ENCODE measurements around the gene MYLK4. TPM values are rescaled to one million over a fixed set of nuclear protein-coding genes. Genes with fewer than 3 reads are reported as not detected.

MYLK4 gene
- total RNA-seq, 1 experiment from 2014 or later: 0.85 TPM

DNA sequence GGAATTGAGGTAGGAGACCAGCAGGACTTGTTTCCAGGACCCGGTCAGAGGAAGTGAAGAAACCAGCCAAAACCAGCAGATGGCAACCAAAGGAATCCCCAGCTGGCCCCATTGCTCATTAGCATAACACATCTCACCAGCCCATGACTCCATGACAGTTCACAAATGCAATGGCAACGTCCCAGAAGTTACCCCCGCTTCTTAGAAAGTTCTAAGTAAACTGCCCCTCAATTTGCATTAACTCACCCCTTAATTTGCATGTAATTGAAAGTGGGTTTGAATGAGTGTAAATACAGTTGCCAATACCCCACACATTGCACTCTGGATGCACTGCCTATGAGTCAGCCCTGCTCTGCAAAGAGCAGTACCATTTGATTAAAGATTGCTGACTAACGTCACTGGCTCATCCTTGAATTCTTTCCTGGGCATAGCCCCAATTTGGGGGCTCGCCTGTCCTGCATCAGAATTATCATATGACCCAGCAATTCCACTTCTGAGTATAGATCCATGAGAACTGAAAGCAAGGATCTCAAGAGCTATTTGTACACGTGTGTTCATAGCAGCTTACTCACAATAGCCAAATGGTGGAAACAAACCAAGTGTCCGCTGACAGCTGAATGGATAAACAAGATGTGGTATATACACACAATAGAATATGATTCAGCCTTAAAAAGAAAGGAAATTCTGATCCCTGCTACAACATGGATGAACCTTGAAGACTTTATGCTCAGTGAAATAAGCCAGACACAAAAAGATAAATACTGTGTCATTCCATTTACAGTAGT, 36.4 kb downstream of the MYLK4 start:
- TF ChIP-seq, protein P1, sequence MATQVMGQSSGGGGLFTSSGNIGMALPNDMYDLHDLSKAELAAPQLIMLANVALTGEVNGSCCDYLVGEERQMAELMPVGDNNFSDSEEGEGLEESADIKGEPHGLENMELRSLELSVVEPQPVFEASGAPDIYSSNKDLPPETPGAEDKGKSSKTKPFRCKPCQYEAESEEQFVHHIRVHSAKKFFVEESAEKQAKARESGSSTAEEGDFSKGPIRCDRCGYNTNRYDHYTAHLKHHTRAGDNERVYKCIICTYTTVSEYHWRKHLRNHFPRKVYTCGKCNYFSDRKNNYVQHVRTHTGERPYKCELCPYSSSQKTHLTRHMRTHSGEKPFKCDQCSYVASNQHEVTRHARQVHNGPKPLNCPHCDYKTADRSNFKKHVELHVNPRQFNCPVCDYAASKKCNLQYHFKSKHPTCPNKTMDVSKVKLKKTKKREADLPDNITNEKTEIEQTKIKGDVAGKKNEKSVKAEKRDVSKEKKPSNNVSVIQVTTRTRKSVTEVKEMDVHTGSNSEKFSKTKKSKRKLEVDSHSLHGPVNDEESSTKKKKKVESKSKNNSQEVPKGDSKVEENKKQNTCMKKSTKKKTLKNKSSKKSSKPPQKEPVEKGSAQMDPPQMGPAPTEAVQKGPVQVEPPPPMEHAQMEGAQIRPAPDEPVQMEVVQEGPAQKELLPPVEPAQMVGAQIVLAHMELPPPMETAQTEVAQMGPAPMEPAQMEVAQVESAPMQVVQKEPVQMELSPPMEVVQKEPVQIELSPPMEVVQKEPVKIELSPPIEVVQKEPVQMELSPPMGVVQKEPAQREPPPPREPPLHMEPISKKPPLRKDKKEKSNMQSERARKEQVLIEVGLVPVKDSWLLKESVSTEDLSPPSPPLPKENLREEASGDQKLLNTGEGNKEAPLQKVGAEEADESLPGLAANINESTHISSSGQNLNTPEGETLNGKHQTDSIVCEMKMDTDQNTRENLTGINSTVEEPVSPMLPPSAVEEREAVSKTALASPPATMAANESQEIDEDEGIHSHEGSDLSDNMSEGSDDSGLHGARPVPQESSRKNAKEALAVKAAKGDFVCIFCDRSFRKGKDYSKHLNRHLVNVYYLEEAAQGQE (IDR thresholded peaks at IDR 0.05; ENCODE audit: insufficient read depth in 1 of 2, low read depth in 2 of 2, low read length in 1 of 2): no peak
- TF ChIP-seq, protein P2, sequence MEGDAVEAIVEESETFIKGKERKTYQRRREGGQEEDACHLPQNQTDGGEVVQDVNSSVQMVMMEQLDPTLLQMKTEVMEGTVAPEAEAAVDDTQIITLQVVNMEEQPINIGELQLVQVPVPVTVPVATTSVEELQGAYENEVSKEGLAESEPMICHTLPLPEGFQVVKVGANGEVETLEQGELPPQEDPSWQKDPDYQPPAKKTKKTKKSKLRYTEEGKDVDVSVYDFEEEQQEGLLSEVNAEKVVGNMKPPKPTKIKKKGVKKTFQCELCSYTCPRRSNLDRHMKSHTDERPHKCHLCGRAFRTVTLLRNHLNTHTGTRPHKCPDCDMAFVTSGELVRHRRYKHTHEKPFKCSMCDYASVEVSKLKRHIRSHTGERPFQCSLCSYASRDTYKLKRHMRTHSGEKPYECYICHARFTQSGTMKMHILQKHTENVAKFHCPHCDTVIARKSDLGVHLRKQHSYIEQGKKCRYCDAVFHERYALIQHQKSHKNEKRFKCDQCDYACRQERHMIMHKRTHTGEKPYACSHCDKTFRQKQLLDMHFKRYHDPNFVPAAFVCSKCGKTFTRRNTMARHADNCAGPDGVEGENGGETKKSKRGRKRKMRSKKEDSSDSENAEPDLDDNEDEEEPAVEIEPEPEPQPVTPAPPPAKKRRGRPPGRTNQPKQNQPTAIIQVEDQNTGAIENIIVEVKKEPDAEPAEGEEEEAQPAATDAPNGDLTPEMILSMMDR (IDR thresholded peaks at IDR 0.05): no peak
- no peak for TF ChIP-seq POLR2AphosphoS5 (IDR thresholded peaks at IDR 0.05; ENCODE audit: low read depth, low read length)
- no peak for TF ChIP-seq SIN3A (IDR thresholded peaks at IDR 0.05; ENCODE audit: borderline replicate concordance, insufficient read depth, low read depth, low read length)
- TF ChIP-seq TCF7L2 (IDR thresholded peaks at IDR 0.05; ENCODE audit: low read depth, low read length): no peak
- no peaks in the 10 kb centered on the region for H3K4me1 ChIP-seq (ENCODE audit: control insufficient read depth, insufficient read depth, low read length)
- no TSS peak for BruUV-seq (replicated peaks)
- no peak overlapping the region for H3K27ac ChIP-seq (ENCODE audit: low read length)
- in situ Hi-C loops (cut with HindIII; ENCODE audit: low pct_unique_long_range_greater_than_20kb, low sequenced_read_pairs) (no loop called here), intact Hi-C loops (cut with micrococcal nuclease; ENCODE audit: unreplicated experiment) (no loop called here)
- H3K4me3 ChIP-seq (ENCODE audit: low read depth in 2 of 2, low read length in 2 of 2): no peak overlapping the region
- no peaks in the 10 kb centered on the region for H3K9me3 ChIP-seq (ENCODE audit: control insufficient read depth, insufficient read depth, low read depth, low read length)
- ChIA-PET POLR2A (no interaction called here), CTCF (no interaction called here)
- DNase-seq (ENCODE audit: low read depth, low spot score) (no peak), ATAC-seq (no peak)
- H3K36me3 ChIP-seq (ENCODE audit: control insufficient read depth, insufficient read depth, low read length): no peaks in the 10 kb centered on the region
- H3K27me3 ChIP-seq (ENCODE audit: control insufficient read depth, insufficient read depth, low read length): peaks cover 4% of the 10 kb centered on the region; the same call in 1 of the 2 replicates

DNA sequence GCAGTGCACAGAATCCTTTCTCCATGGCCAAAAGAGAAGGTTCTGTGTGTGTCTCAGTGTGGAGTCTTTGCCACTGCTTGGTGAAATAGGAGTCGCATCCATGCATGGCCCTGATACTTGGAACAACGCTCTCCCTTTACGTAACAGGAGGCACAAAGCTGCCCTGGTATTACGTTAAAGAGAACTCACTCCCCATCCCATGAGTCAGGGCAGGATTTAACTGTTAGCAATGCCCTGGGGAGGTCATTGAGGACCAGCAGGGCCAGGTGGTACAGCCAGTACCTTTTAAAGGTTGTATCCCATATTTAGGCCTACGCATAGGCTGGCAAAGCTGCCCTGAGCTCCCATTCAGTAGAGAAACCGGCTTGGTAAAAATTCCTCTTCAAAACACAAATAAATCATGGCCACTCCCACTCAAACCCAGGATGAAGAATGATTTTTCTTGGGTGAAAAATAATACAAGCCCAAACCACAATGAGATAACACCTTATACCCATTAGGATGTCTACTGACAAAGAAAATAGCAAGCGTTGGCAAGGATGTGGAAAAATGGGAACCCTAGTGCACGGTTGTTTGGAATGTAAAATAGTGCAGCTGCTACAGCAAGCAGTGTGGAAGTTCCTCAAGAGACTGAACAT, 37.1 kb downstream of the MYLK4 start:
- no TSS peak for BruUV-seq (replicated peaks)
- CTCF ChIA-PET: no interaction called here
- Histone ChIP-seq H3K4me1 (ENCODE audit: control insufficient read depth, insufficient read depth, low read length) (no peaks in the 10 kb centered on the region), H3K27ac (ENCODE audit: low read length) (no peak overlapping the region), H3K9me3 (ENCODE audit: control insufficient read depth, insufficient read depth, low read depth, low read length) (no peaks in the 10 kb centered on the region), H3K36me3 (ENCODE audit: control insufficient read depth, insufficient read depth, low read length) (no peaks in the 10 kb centered on the region), H3K27me3 (ENCODE audit: control insufficient read depth, insufficient read depth, low read length) (peaks cover 4% of the 10 kb centered on the region; the same call in 1 of the 2 replicates), H3K4me3 (ENCODE audit: low read depth in 2 of 2, low read length in 2 of 2) (no peak overlapping the region)
- DNase-seq (ENCODE audit: low read depth, low spot score): no peak
- no peak for ATAC-seq
- in situ Hi-C loops (cut with HindIII; ENCODE audit: low pct_unique_long_range_greater_than_20kb, low sequenced_read_pairs): no loop called here
- intact Hi-C loops (cut with micrococcal nuclease; ENCODE audit: unreplicated experiment): no loop called here
- TF ChIP-seq TCF7L2 (IDR thresholded peaks at IDR 0.05; ENCODE audit: low read depth, low read length) (no peak), POLR2AphosphoS5 (IDR thresholded peaks at IDR 0.05; ENCODE audit: low read depth, low read length) (no peak), SIN3A (IDR thresholded peaks at IDR 0.05; ENCODE audit: borderline replicate concordance, insufficient read depth, low read depth, low read length) (no peak)
- TF ChIP-seq, protein P2 (IDR thresholded peaks at IDR 0.05): no peak
- TF ChIP-seq, protein P1 (IDR thresholded peaks at IDR 0.05; ENCODE audit: insufficient read depth in 1 of 2, low read depth in 2 of 2, low read length in 1 of 2): no peak
- POLR2A ChIA-PET: no interaction called here

All from Panc1 (cell line).